Measurements from ENCODE around the gene PDE2A.

The PDE2A gene

DNA sequence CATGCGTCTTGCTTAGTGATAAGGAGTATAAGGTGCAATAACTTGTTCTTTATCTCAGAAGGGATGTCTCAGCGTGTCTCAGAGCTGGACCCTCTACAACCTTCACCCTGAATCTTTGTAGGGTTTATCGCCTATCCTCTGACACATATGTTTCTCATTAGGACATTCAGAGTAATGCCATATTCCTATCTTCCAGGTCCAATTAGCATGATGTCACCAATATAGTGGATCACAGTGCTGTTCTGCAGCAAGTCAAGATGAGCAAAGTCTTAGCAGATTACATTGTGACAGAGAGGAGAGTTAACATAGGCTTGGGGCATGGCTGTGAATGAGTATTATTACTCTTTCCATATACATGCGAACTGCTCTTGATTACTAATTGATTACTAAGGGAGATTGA, 129.6 kb downstream of the PDE2A start:
- no peak for DNase-seq (ENCODE audit: low read depth)

DNA sequence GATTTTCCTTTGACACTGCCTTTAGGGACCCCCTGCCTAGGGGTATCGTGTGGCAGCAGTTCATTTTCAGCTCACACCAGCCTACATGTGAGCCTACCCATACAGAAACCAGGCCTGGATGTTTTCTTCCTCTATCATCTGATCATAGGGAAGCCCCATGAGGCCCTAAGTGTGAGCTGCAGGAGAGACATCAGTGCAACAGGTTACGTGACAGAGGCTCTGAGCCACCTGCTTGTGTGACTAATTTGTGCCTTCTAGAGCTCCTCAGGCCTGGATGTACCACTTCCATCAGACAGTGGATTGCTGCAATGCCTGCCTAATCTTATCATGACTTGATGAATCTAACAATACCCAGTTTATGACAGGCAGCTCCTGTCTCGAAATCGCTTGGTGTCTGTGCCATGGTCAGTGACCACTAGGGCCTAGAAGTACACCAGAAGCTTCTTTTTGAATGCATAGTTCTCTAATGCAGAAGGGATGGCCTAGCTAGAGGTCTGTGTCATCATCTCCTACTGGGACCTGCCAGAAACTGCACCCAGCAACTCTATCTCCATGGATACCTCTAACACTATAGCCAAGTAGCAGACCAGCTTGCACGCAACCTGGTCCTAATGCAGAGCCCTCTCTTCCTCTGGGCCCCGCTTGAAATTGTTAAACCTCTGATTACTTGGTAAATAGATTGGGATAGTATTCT, 130.2 kb downstream of the PDE2A start:
- DNase-seq (ENCODE audit: low read depth), result no peak

DNA sequence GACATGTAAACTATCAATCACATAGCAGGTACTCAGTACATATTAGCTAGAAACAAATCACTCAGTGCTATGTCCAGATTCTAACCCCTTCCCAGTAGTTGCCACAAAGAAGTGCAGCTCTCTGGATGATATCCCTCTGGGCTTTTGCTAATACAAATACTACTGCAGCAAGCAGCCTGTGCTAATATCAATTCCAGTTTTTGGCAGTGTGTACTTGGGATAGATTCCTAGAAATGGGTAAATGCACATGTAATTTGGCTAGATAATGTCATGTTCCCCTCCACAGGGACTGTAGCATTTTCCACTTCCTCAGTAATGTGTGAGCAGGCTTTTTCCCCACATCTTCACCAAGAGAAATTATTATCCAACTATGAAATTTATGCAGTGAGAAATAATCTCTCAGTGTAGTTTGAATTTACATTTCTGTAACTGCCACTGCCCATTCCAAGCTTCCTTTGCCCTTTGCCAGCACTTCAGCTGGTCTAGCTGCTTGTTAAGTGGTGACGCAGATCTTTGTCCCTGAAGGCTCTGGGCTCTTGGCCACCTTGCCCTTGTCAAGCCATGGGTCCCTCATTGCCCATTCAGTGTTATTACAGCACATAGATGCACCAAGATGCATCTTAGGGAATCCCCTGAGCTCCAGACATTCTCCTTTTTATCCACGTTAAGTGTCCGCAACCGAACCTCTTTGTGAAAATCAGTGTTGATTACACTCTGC, 132.8 kb downstream of the PDE2A start:
- no peak for DNase-seq (ENCODE audit: low read depth)

DNA sequence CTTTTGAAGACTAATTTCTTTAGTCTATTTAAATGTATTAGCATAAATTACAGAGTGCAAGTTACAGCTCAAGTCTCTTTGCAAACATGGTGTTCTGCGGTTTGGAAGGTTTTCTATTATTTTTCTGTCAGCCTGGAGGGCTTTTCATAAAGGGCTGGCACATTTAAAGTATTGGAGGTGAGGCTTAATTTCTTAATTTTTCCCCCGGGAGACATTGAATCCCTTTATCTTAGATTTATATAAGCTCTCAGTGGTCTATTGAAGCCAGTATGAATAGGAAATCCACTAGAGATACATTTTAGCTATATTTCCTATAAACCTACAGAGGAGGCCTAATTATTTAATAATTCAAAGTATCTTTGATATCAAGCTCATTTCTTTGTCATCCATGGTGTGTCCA, 137.2 kb downstream of the PDE2A start:
- DNase-seq (ENCODE audit: low read depth), result no peak

DNA sequence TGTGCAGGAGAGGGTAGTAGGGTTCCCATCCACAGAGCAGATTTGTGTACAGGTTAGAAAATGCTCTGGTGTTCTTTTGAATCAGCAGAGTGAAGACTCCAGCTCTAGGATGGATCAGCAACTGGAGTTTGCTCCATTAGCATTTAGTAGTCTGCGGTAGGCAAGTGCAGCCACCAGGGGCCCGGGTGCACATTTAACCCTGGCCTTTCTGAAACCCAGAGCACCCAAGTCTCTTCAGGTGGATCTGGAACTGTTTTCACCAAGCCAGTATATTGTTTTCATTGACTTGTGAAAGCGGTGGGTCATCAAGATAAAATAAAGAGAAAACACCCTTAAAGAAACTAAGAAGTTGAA, 139.1 kb downstream of the PDE2A start:
- no peak for DNase-seq (ENCODE audit: low read depth)

DNA sequence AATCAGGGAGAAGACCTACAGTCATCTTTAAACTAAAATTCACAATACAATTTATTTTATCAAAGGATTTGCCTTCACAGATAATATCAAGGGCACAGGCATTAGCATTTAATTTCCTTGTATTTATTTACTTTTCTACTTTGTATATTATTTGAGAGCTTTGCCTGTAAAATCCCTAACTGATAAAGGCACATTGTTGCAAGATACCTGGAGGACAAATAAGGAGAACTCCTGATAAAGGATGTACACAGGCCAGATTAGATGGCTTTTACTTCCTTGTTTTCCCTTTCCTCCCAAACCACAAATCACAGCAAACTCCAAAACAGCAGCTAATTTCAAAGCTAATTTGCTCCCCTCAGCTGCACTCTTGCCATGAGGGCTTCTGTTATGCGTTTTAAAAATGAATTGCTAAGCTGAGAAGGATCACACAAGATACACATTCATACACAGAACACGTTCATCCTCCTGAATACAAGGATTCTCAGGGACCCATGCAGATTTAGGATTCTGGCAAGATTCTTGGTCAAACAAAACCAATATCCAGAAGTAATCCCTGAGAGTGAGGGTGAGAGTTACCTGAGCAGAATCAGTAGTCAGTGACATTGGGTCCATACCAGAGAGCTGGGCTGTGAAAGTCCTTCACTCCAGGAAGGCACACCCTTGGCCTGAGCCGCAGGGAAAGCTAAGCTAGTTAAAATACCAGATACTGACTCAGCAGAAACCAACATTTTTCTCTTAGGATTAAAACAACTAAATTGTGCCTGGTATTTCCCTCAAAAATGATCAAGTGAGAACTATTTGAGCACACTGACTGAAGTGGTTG, 139.6 kb downstream of the PDE2A start:
- no peak for DNase-seq (ENCODE audit: low read depth)

DNA sequence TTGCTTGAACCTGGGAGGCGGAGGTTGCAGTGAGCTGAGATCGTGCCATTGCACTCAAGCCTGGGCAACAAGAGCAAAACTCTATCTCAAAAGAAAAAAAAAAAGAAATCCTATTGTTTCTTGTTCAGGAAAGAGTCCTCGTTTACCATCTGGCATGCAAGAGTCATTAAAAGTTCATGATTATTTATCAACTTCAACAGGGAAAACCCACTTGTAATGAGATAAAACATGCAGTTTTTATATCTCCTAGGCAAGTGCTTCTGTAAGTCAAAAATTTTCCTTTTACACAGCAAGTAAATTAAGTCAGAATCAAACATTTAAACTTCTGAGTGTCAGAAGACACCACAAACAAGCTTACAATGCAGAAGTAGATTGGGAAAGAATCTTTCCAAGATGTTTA, 145.2 kb downstream of the PDE2A start:
- DNase-seq (ENCODE audit: low read depth), result no peak

DNA sequence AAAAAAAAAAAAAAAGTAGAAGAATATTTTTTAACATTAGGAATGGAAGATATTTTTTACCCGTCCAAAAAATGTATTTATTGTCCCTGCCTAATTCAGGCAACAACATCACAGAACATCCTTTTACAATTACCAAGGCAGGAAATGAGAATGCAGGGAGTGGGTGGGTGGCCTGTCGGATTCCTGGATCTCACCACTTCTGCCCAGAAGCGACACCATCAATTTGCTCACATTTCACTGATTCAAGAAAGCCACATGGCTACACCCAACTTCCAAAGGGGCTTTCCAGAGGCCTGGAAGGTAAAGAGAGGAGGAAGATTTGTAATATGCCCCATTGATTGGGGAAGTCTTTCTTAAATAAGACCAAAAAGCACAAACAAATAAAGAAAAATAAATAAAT, 146.1 kb downstream of the PDE2A start:
- DNase-seq (ENCODE audit: low read depth), result no peak
